Measurements from ENCODE around the gene ASPDH.

ASPDH gene

GRCh38 chr19:50517704-50518075 lies 4.0 kb upstream of the ASPDH start:
- no peak for TF ChIP-seq ZFX (IDR thresholded peaks at IDR 0.05; ENCODE audit: borderline replicate concordance)
- no peak for TF ChIP-seq CTCF (IDR thresholded peaks at IDR 0.05)
- no peak overlapping the region for H3K27ac ChIP-seq

- no peak for TF ChIP-seq CTCF (IDR thresholded peaks at IDR 0.05)
- no peak for TF ChIP-seq ZFX (IDR thresholded peaks at IDR 0.05; ENCODE audit: borderline replicate concordance)
Measured at GRCh38 chr19:50516964-50517703, 3.4 kb upstream of the ASPDH start.

GRCh38 chr19:50516456-50516855 lies 2.7 kb upstream of the ASPDH start:
- no peak overlapping the region for H3K27ac ChIP-seq
- TF ChIP-seq ZFX (IDR thresholded peaks at IDR 0.05; ENCODE audit: borderline replicate concordance): no peak
- TF ChIP-seq CTCF (IDR thresholded peaks at IDR 0.05): no peak

More at GRCh38 chr19:50516964-50517703, 3.4 kb upstream of the ASPDH start:
- no peak overlapping the region for H3K27ac ChIP-seq

GRCh38 chr19:50515168-50515561 lies 1.5 kb upstream of the ASPDH start:
- TF ChIP-seq CTCF (IDR thresholded peaks at IDR 0.05) (no peak), ZFX (IDR thresholded peaks at IDR 0.05; ENCODE audit: borderline replicate concordance) (no peak)
- H3K27ac ChIP-seq: no peak overlapping the region

- TF ChIP-seq ZFX (IDR thresholded peaks at IDR 0.05; ENCODE audit: borderline replicate concordance): no peak
- TF ChIP-seq CTCF (IDR thresholded peaks at IDR 0.05): no peak
- H3K27ac ChIP-seq: no peak overlapping the region
Measured at GRCh38 chr19:50514346-50515167, 844 bp upstream of the ASPDH start.

- no peak overlapping the region for H3K27ac ChIP-seq
- TF ChIP-seq ZFX (IDR thresholded peaks at IDR 0.05; ENCODE audit: borderline replicate concordance) (no peak), CTCF (IDR thresholded peaks at IDR 0.05) (no peak)
Measured at GRCh38 chr19:50512999-50513745, 541 bp downstream of the ASPDH start.

Measured in 22Rv1 (cell line).